HUES6 (cell line): ENCODE results near the gene TNPO2.
A peak's percentile ranks its signal among the peaks of the same experiment; 100 is the strongest.
"Not testable (repeated sequence)": the region's sequence is repeated elsewhere in the genome, so short reads cannot be mapped to it uniquely, and the experiment has no call there.

ENCODE experiments used
- H3K27ac ChIP-seq: 2 replicates; pipeline ENCODE4 v1.7.0; 2013; ENCODE audit warnings: low read depth, mild to moderate bottlenecking, low read length, inconsistent platforms
- H3K27me3 ChIP-seq: 2 replicates; pipeline ENCODE4 v1.6.1; 2013; ENCODE audit warnings: low read length; ENCODE audit not compliant: control insufficient read depth, insufficient read depth
- H3K36me3 ChIP-seq: 2 replicates; pipeline ENCODE4 v1.6.1; 2013; ENCODE audit warnings: low read length; ENCODE audit not compliant: control insufficient read depth, insufficient read depth
- H3K4me1 ChIP-seq: 2 replicates; pipeline ENCODE4 v1.6.1; 2013; ENCODE audit warnings: low read length; ENCODE audit not compliant: control insufficient read depth, insufficient read depth
- H3K4me3 ChIP-seq: 2 replicates; pipeline ENCODE4 v1.5.1; 2013; ENCODE audit warnings: low read depth, low read length
- H3K9ac ChIP-seq: one replicate; pipeline ENCODE4 v1.6.1; 2013; ENCODE audit warnings: mild to moderate bottlenecking, low read length
- H3K9me3 ChIP-seq: 2 replicates; pipeline ENCODE4 v1.6.1; 2013; ENCODE audit warnings: low read depth, low read length; ENCODE audit not compliant: control insufficient read depth, insufficient read depth

Gene TNPO2

DNA sequence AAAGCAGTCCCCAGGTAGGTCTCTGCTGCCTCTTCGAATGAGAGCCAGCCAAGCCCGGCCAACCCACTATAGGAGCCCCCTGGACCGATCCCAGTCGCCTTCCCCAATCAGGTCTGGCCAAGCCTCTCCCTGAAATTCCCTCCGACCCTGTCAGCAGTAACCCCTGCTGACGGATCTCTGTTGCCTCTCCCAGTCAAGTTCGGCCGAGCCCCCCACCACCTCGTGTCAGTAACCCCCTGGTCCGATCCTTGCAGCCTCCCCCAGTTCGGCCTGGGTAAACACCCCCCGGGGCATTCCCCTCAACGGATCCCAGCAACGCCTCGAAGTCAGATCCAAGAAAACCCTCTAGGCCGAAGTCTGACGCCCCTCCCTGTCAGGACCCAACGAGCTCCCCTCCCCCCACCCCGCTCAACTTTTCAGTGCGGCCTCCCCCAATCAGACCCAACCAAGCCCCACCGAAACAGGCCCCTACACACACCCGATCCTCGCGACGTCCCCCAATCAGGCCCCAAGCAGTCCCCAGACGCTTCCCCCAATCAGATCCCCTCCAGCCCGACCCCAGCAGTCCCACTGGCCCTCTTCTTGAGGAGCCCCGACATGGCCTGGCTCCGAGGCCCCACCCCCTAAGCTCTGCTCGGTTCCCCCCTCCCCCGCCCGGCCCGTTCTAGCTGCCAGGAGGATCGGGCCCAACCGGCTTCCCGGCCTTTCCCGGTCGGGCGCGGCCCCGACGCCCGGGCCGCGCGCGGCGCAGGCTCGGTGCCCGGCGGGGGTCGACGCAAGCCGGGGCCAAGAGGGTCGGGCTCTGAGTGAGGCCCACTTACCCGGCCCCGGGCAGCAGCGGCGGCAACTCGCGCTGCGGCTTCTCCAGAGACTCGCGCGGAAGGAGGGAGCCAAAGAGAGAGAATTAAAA is 1.8 kb downstream of the TNPO2 start:
- Histone ChIP-seq H3K27me3 (no peaks in the 10 kb centered on the region), H3K4me1 (peaks cover 8% of the 10 kb centered on the region; the same call in 1 of the 2 replicates), H3K36me3 (peaks cover 22% of the 10 kb centered on the region), H3K27ac (peak overlapping the region; percentile 32; the same call in 1 of the 2 replicates), H3K9ac (peak overlapping the region; percentile 92), H3K9me3 (no peaks in the 10 kb centered on the region), H3K4me3 (peak overlapping the region; percentile 84)

DNA sequence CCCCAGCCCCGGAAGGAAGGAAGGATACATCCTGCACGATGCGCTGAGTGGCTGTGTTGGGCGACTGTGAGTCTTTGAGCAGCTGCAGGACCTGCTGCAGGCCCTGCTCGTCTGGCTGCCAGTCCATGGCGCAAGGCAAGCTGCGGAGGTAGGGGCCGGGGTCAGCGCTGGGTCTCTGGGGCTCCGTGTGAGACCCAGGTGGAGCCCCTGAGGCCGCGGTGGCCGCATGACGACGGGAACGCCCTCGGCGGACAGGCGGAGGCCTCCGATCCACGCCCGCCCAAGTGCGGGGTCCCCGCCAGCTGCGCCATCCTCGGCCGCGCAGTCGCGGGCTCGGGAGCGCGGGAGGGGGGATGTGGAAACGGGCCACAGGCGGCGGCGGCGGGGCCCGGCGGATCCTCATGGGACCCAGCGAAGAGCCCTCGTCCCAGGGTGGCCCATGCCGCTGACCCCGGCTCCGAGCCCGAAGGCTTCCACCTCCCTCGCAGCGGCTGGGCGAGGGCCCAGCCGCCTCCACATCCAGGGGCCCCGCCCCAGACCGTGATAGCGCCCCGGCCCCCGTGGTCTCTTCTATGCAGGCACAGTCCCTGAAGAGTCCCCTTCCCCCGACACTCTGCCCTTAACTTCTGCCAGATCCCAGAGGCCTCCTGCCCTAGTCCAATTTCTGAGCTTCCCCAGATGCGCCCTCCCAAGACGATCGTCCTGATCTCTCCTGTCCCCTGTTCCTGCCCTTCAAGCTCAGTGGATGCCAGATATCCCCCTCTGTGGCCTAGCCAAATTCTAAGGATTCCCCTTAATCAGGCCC is 2.7 kb downstream of the TNPO2 start:
- Histone ChIP-seq H3K36me3 (peaks cover 30% of the 10 kb centered on the region), H3K4me1 (peaks cover 4% of the 10 kb centered on the region; the same call in 1 of the 2 replicates), H3K4me3 (peak overlapping the region; percentile 84), H3K9me3 (no peaks in the 10 kb centered on the region), H3K27ac (peak overlapping the region; percentile 32; the same call in 1 of the 2 replicates), H3K27me3 (no peaks in the 10 kb centered on the region), H3K9ac (peak overlapping the region; percentile 92)

DNA sequence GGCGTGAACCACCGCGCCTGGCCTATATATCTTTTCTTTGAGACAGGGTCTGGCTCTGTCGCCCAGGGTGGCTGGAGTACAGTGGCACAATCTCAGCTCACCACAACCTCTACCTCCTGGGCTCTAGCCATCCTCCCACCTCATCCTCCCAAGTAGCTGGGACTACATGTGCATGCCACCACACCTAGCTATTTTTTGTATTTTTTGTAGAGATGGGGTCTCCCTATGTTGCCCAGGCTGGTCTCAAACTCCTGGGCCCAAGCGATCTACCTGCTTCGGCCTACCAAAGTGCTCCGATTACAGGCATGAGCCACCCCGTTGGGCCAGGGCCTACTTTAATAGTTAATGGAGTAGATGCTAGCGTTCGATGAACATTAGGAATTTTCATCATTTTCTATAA is 3.4 kb downstream of the TNPO2 start:
- Histone ChIP-seq H3K4me1 (peaks cover 4% of the 10 kb centered on the region; the same call in 1 of the 2 replicates), H3K9ac (peak overlapping the region; percentile 92), H3K27ac (no peak overlapping the region), H3K36me3 (peaks cover 37% of the 10 kb centered on the region), H3K9me3 (no peaks in the 10 kb centered on the region), H3K27me3 (no peaks in the 10 kb centered on the region), H3K4me3 (peak overlapping the region; percentile 84)

DNA sequence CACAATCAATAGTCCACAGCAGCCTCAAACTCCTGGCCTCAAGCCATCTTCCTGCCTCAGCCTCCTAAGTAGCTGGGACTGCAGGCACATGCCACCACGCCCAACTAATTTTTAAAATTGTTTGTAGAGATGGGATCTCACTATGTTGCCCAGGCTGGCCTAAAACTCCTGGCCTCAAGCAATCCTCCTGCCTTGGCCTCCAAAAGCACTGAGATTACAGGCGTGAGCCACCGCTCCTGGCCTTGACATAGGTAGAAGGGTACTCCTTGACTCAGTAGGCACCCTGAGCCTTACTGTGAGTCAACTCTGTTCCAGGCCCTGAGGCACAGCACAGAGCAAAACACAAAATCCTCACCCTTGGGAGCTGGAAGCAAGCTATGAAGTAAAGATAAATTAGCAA is 7.8 kb downstream of the TNPO2 start:
- Histone ChIP-seq H3K9ac (no peak overlapping the region), H3K9me3 (no peaks in the 10 kb centered on the region), H3K27ac (no peak overlapping the region), H3K4me3 (no peak overlapping the region), H3K4me1 (peaks cover 4% of the 10 kb centered on the region; the same call in 1 of the 2 replicates), H3K36me3 (peaks cover 74% of the 10 kb centered on the region), H3K27me3 (no peaks in the 10 kb centered on the region)

DNA sequence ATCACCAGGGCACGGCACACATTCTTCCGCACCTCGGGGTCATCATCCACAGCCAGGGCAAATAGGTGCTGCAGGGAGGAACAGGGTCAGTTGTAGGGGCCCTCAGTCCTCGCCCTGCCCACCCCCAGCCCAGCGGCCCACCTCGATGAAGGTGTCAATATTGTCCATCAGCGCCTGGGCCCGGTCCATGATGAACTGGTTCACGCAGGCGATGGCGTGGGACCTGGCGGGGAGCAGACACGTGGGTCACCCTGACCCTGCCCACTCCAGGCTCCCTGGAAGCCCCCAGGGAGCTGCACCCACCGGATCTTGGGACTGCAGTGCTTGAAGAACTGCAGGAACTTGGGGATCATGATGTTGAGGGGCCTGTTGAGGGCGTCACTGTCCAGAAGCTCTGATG is 8.6 kb downstream of the TNPO2 start:
- no peaks in the 10 kb centered on the region for H3K4me1 ChIP-seq
- H3K9ac ChIP-seq = no peak overlapping the region
- peaks cover 83% of the 10 kb centered on the region for H3K36me3 ChIP-seq
- H3K4me3 ChIP-seq = no peak overlapping the region
- no peaks in the 10 kb centered on the region for H3K9me3 ChIP-seq
- H3K27me3 ChIP-seq = no peaks in the 10 kb centered on the region
- H3K27ac ChIP-seq = no peak overlapping the region

DNA sequence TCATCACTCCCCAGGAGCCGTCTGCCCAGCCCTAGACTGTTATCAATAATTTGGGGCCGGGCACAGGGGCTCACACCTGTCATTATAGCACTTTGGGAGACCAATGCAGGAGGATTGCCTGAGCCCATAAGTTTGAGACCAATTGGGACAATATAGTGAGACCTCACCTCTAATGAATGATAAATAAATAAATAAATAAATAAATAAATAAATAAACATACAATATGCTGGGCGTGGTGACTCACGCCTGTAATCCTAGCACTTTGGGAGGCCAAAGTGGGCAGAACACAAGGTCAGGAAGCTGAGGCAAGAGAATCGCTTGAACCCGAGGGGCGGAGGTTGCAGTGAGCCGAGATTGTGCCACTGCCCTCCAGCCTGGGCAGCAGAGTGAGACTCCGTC is 10.4 kb downstream of the TNPO2 start:
- H3K27me3 ChIP-seq, H3K9ac ChIP-seq, H3K27ac ChIP-seq, H3K9me3 ChIP-seq, H3K4me1 ChIP-seq, H3K4me3 ChIP-seq: not testable (repeated sequence)
- peaks cover 87% of the 10 kb centered on the region for H3K36me3 ChIP-seq

DNA sequence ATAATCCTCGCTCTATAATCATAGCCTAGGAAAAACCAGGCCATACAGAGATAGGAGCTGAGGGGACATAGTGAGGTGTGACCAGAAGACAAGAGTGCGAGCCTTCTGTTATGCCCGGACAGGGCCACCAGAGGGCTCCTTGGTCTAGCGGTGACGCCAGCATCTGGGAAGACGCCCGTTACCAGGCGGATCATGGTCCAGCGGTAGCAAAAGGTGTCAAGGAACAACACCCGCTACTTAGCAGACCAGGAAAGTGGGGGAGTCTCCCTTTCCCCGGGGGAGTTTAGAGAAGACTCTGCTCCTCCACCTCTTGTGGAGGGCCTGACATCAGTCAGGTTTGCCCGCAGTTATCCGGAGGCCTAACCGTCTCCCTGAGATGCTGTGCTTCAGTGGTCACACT is 11.7 kb downstream of the TNPO2 start:
- not testable (repeated sequence) for H3K4me1 ChIP-seq, H3K4me3 ChIP-seq, H3K9me3 ChIP-seq, H3K27me3 ChIP-seq, H3K27ac ChIP-seq, H3K9ac ChIP-seq
- peaks cover 87% of the 10 kb centered on the region for H3K36me3 ChIP-seq

DNA sequence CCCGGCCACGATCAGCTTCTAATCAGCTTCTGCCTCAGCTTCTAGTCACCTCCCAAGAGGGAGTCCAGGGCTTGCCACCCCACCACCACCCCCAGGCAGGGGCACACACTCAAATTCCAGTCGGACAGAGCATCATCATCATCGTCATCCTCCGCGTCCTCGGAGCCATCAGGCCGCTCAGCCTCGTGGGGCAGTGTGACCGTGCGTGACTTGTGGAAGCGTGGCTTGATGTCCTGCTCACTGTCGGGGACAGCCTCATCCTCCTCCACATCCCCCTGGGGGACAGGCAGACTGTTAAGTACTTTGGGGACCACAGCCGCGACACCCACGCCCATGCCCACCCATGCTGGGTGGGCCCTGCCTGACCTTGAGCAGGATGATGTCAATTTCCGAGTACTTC is 12.5 kb downstream of the TNPO2 start:
- Histone ChIP-seq H3K4me3 (no peak overlapping the region), H3K9ac (no peak overlapping the region), H3K27ac (no peak overlapping the region), H3K36me3 (peaks cover 88% of the 10 kb centered on the region), H3K9me3 (no peaks in the 10 kb centered on the region), H3K27me3 (no peaks in the 10 kb centered on the region), H3K4me1 (no peaks in the 10 kb centered on the region)

DNA sequence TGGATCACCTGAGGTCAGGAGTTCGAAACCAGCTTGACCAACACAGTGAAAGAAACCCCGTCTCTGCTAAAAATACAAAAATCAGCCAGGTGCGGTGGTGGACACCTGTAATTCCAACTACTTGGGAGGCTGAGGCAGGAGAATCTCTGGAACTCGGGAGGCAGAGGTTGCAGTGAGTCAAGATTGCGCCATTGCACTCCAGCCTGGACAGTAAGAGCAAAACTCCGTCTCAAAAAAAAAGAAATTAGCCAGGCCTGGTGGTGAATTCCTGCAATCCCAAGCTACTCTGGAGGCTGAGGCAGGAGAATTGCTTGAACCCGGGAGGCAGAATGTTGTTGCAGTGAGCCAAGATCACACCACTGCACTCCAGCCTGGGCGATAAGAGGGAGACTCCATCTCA is 15.1 kb downstream of the TNPO2 start:
- peaks cover 89% of the 10 kb centered on the region for H3K36me3 ChIP-seq
- no peak overlapping the region for H3K9ac ChIP-seq
- no peaks in the 10 kb centered on the region for H3K27me3 ChIP-seq
- H3K9me3 ChIP-seq = no peaks in the 10 kb centered on the region
- H3K4me1 ChIP-seq = 0 out of 2 replicates have a peak, but pooled peaks cover under 1% of the 10 kb centered on the region
- no peak overlapping the region for H3K4me3 ChIP-seq
- no peak overlapping the region for H3K27ac ChIP-seq

DNA sequence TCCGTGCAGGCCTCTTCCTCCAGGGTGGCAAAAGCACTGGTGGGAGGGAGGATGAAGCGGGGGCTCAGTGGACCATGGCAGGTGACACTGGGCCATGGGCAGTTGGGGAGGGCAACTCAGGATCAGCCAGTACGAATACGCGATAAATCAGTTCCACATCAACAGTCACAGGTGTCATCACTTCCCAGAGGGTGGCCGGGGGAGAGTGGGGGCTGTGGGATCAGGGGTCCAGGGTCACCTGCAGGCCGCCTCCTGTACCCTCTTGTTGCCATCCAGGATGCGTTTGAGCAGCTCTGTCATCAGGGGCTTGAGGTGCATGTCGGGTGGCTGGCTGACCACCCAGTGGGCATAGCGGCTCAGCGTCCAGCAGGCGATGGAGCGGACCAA is 17.4 kb downstream of the TNPO2 start:
- Histone ChIP-seq H3K36me3 (peaks cover 91% of the 10 kb centered on the region), H3K9me3 (no peaks in the 10 kb centered on the region), H3K9ac (no peak overlapping the region), H3K27me3 (no peaks in the 10 kb centered on the region), H3K4me1 (0 out of 2 replicates have a peak, but pooled peaks cover 5% of the 10 kb centered on the region), H3K4me3 (no peak overlapping the region), H3K27ac (no peak overlapping the region)
